ENCODE measurements around the gene PRR35. TPM values are rescaled to one million over a fixed set of nuclear protein-coding genes. Genes with fewer than 3 reads are reported as not detected.

The PRR35 gene
- polyA plus RNA-seq, 3 donors, result not detected

DNA sequence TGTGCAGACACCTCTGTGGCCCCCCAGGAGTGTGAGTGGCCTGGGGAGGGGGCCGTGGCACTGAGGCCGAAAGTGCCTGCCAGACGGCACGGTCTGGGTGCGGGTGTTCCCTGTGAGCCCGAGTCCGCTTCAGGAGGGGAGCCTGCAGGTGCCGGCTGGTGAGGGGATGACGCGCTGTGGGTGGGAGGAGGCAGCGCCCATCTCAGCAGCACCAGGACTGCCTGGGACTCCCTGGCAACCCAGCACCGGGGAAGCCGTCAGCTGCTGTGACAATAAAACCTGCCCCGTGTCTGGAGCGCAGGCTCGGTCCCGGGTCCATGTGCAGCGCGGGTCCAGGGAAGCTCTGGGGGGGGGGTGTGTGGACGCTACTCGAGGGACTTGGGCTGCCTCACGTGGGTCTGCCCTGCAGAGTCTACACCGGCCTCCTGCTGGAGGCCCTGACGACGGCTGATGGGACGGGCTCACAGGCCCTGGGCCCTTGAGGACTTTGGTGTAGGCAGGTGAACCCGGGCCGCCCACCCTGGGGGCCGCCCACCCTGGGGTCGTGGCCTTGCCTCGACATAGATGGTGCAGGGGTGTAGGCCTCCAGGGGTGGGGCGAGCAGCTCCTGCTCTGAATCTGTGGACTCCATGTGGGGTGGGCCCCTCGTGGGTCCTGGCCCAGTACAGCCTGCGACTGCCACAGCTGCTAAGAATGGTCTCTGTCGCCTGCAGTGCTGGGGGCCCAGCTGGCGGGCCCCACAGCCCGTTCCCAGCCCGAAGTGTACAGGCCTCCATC, 23.8 kb downstream of the PRR35 start:
- H3K9me3 ChIP-seq (replicated peaks in 1 of 2; ENCODE audit: control insufficient read depth in 1 of 2, insufficient read depth in 1 of 2, low read length in 2 of 2), result no peaks in the 10 kb centered on the region
- no peak overlapping the region for H3K4me3 ChIP-seq (replicated peaks in 1 of 3; ENCODE audit: low read depth in 2 of 3, low read length in 3 of 3)
- H3K4me1 ChIP-seq (ENCODE audit: control insufficient read depth in 1 of 2, insufficient read depth in 2 of 2, low read length in 2 of 2), result peaks cover 16 to 18% of the 10 kb centered on the region in 2 donors
- H3K4me2 ChIP-seq (replicated peaks; ENCODE audit: extremely low read depth, low read length, poor library complexity, severe bottlenecking), result no peak overlapping the region
- TF ChIP-seq, protein P1, sequence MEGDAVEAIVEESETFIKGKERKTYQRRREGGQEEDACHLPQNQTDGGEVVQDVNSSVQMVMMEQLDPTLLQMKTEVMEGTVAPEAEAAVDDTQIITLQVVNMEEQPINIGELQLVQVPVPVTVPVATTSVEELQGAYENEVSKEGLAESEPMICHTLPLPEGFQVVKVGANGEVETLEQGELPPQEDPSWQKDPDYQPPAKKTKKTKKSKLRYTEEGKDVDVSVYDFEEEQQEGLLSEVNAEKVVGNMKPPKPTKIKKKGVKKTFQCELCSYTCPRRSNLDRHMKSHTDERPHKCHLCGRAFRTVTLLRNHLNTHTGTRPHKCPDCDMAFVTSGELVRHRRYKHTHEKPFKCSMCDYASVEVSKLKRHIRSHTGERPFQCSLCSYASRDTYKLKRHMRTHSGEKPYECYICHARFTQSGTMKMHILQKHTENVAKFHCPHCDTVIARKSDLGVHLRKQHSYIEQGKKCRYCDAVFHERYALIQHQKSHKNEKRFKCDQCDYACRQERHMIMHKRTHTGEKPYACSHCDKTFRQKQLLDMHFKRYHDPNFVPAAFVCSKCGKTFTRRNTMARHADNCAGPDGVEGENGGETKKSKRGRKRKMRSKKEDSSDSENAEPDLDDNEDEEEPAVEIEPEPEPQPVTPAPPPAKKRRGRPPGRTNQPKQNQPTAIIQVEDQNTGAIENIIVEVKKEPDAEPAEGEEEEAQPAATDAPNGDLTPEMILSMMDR (IDR thresholded peaks at IDR 0.05), result no peak
- Mint-ChIP-seq H3K4me3 (no peak overlapping the region), H3K27me3 (ENCODE audit: low read depth in 3 of 3) (peaks cover 2 to 16% (median 12%) of the 10 kb centered on the region in 3 donors), H3K36me3 (peaks cover 0 to 3% of the 10 kb centered on the region in 2 donors), H3K4me1 (peaks cover 13% of the 10 kb centered on the region), H3K27ac (no peak overlapping the region), H3K9me3 (peaks cover 0 to 3% (median 0%) of the 10 kb centered on the region in 7 donors)
- no peak overlapping the region for H3K9ac ChIP-seq (ENCODE audit: insufficient read depth, low read length, poor library complexity, severe bottlenecking)
- intact Hi-C loops (cut with micrococcal nuclease), result loop anchor here in 1 of 2 donors (5.0 kb wide), 1 partner anchor 68 kb away; no protein-coding TSS in a partner anchor
- H3K27ac ChIP-seq (ENCODE audit: low read depth in 1 of 2, low read length in 2 of 2), result no peak overlapping the region
- no peak for DNase-seq
- peaks cover 0 to 7% of the 10 kb centered on the region in 2 donors for H3K27me3 ChIP-seq (ENCODE audit: control insufficient read depth in 2 of 2, insufficient read depth in 2 of 2, low read length in 2 of 2)
- peaks cover 0 to 2% of the 10 kb centered on the region in 2 donors for H3K36me3 ChIP-seq (replicated peaks in 1 of 2; ENCODE audit: control insufficient read depth in 1 of 2, insufficient read depth in 2 of 2, low read length in 2 of 2)
- no peak overlapping the region for H2AFZ ChIP-seq (ENCODE audit: insufficient read depth, low read depth, low read length, poor library complexity, severe bottlenecking)
- H3K79me2 ChIP-seq (ENCODE audit: insufficient read depth, low read length), result peaks cover 14% of the 10 kb centered on the region
- 78% methylated on average over 29 of the region's 38 CpGs for WGBS (ENCODE audit: insufficient coverage)
- no peaks in the 10 kb centered on the region for H4K20me1 ChIP-seq (ENCODE audit: insufficient read depth, low read length)

DNA sequence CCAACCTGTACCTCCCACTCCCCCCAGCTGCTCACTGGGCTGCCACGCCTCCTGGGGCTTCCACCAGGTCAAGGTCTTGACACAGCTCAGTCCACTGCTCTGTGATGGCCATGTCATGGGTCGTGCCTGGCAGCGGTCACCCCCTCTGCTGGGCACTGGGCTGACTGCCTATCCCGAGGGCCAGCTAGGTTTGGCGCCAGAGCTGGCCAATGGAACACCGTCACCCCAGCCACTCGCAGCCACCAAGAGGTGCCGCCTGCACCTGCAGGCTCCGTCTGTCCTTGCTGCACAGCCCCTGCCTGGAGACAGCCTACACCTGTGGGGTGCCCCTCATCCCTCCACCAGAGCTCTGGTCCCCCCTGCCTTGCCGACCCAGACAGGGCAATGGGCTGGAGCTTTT, 25.2 kb downstream of the PRR35 start:
- H3K27me3 Mint-ChIP-seq (ENCODE audit: low read depth in 3 of 3), result peaks cover 2 to 16% (median 12%) of the 10 kb centered on the region in 3 donors
- peaks cover 13% of the 10 kb centered on the region for H3K4me1 Mint-ChIP-seq
- 49% methylated on average over 10 of the region's 10 CpGs for WGBS (ENCODE audit: insufficient coverage)
- intact Hi-C loops (cut with micrococcal nuclease), result loop anchor here (5.0 kb wide), 1 partner anchor 97 kb away; the partner anchor contains the start of genes JMJD8 (in 2 of the 2) and STUB1 (in 2 of the 2)
- H3K4me3 Mint-ChIP-seq, result peak overlapping the region in 1 of 2 donors; percentile 53
- Histone ChIP-seq H4K20me1 (ENCODE audit: insufficient read depth, low read length) (no peaks in the 10 kb centered on the region), H3K79me2 (ENCODE audit: insufficient read depth, low read length) (peaks cover 17% of the 10 kb centered on the region), H3K27ac (ENCODE audit: low read depth in 1 of 2, low read length in 2 of 2) (no peak overlapping the region), H3K9ac (ENCODE audit: insufficient read depth, low read length, poor library complexity, severe bottlenecking) (no peak overlapping the region), H3K4me2 (replicated peaks; ENCODE audit: extremely low read depth, low read length, poor library complexity, severe bottlenecking) (no peak overlapping the region), H3K27me3 (ENCODE audit: control insufficient read depth in 2 of 2, insufficient read depth in 2 of 2, low read length in 2 of 2) (peaks cover 0 to 7% of the 10 kb centered on the region in 2 donors), H3K4me3 (replicated peaks in 1 of 3; ENCODE audit: low read depth in 2 of 3, low read length in 3 of 3) (no peak overlapping the region), H3K4me1 (ENCODE audit: control insufficient read depth in 1 of 2, insufficient read depth in 2 of 2, low read length in 2 of 2) (peaks cover 16 to 20% of the 10 kb centered on the region in 2 donors), H2AFZ (ENCODE audit: insufficient read depth, low read depth, low read length, poor library complexity, severe bottlenecking) (no peak overlapping the region), H3K36me3 (replicated peaks in 1 of 2; ENCODE audit: control insufficient read depth in 1 of 2, insufficient read depth in 2 of 2, low read length in 2 of 2) (peaks cover 0 to 2% of the 10 kb centered on the region in 2 donors), H3K9me3 (replicated peaks in 1 of 2; ENCODE audit: control insufficient read depth in 1 of 2, insufficient read depth in 1 of 2, low read length in 2 of 2) (no peaks in the 10 kb centered on the region)
- H3K27ac Mint-ChIP-seq, result no peak overlapping the region
- peaks cover 0 to 3% of the 10 kb centered on the region in 2 donors for H3K36me3 Mint-ChIP-seq
- peaks cover 0 to 3% (median 0%) of the 10 kb centered on the region in 7 donors for H3K9me3 Mint-ChIP-seq
- TF ChIP-seq, protein P1 (IDR thresholded peaks at IDR 0.05), result no peak
- DNase-seq, result no peak
